Measurements from ENCODE around the gene CDHR1. TPM values are rescaled to one million over a fixed set of nuclear protein-coding genes. Genes with fewer than 3 reads are reported as not detected.

CDHR1 gene
- total RNA-seq, 4 donors from 2014 or later = under 0.01 to 0.17 (median 0.06) TPM; not detected in 1

DNA sequence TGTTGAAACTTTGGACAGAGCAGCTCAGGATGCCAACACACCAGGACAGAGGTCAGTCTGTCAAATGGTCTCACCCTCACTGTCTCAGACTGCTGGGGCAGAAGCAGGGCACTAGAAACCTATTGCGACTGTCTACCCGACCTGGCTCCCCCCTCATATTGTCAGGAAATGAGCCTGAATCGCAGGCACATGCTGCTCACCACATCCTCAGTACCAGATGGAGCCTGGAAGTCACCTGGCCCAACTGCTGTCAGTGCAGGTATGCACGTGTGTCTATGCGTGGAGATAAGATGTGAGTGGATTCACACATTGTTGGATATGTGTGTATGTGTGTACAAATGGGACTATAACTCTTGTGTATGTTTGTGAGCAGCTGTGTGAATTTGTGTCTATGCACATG, 3.2 kb upstream of the CDHR1 start:
- DNase-seq (ENCODE audit: extremely low spot score) = no peak
- Histone ChIP-seq H3K27ac (replicated peaks in 1 of 4) (no peak overlapping the region), H3K4me3 (no peak overlapping the region), H3K36me3 (no peaks in the 10 kb centered on the region), H3K4me1 (peaks cover 6 to 19% (median 15%) of the 10 kb centered on the region in 4 donors), H3K9me3 (no peaks in the 10 kb centered on the region), H3K27me3 (peaks cover 0 to 80% (median 21%) of the 10 kb centered on the region in 4 donors)
- no peak for TF ChIP-seq POLR2AphosphoS5 (IDR thresholded peaks at IDR 0.05)
- no peak for TF ChIP-seq EP300 (IDR thresholded peaks at IDR 0.05)
- intact Hi-C loops (cut with DNase I) = no loop called here
- WGBS = 80% methylated on average over 5 of the region's 5 CpGs

DNA sequence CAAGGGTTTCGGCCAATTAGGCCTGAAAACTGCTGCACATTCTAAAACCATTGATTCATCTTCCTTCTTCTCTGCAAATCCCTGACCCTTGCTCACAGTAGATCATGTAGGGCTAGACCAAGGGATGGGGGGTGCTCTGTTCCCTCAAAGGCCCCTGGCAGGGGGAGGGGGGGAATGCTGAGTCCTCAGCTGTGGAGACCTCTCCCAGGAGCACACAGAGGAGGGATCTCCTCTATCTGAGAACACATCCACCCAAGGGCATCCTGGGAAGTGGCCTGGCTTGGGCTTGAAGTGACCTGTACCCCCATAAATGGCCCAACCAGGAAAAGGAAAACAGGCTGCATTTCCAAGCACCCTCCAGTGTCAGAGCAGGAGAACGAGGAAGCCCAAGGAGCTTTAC, 1.0 kb upstream of the CDHR1 start:
- WGBS = 79% methylated on average over 2 of the region's 2 CpGs
- Histone ChIP-seq H3K36me3 (no peaks in the 10 kb centered on the region), H3K9me3 (no peaks in the 10 kb centered on the region), H3K4me3 (no peak overlapping the region), H3K27me3 (peaks cover 0 to 88% (median 23%) of the 10 kb centered on the region in 4 donors), H3K4me1 (peaks cover 6 to 19% (median 15%) of the 10 kb centered on the region in 4 donors), H3K27ac (replicated peaks in 1 of 4) (no peak overlapping the region)
- TF ChIP-seq EP300 (IDR thresholded peaks at IDR 0.05) (no peak), POLR2AphosphoS5 (IDR thresholded peaks at IDR 0.05) (no peak), POLR2A (IDR thresholded peaks at IDR 0.05; ENCODE audit: low read depth) (no peak)
- TF ChIP-seq, protein P1, sequence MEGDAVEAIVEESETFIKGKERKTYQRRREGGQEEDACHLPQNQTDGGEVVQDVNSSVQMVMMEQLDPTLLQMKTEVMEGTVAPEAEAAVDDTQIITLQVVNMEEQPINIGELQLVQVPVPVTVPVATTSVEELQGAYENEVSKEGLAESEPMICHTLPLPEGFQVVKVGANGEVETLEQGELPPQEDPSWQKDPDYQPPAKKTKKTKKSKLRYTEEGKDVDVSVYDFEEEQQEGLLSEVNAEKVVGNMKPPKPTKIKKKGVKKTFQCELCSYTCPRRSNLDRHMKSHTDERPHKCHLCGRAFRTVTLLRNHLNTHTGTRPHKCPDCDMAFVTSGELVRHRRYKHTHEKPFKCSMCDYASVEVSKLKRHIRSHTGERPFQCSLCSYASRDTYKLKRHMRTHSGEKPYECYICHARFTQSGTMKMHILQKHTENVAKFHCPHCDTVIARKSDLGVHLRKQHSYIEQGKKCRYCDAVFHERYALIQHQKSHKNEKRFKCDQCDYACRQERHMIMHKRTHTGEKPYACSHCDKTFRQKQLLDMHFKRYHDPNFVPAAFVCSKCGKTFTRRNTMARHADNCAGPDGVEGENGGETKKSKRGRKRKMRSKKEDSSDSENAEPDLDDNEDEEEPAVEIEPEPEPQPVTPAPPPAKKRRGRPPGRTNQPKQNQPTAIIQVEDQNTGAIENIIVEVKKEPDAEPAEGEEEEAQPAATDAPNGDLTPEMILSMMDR (IDR thresholded peaks at IDR 0.05) = no peak
- intact Hi-C loops (cut with DNase I) = no loop called here
- no peak for DNase-seq (ENCODE audit: extremely low spot score)

DNA sequence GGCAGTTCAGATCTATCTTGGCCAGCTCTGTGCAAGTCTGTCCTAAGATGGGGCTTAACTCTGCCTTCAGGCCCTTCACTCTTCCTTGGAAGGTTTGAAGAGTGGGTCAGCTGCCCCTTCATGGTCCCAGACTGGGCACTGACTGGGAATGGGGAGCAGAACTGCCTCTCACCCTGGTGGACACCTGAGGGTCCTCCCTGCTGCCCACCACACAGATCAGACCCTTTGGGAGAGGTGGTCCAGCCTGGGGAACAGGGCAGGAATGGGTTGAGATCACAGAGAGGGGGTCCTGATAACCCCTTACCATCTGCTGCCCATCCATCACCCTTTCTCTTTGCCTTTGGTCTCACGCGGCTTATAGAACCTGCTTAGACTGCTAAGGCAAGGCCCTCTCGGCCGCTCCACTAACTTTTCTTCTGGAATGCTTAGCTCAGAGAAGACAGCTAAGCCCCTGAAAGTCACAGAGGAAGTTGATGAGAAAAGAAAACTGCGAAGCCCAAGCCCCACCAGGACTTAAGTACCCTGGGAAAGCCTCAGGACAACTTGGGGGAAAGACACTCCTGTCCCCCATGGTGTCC, 402 bp upstream of the CDHR1 start:
- Histone ChIP-seq H3K36me3 (no peaks in the 10 kb centered on the region), H3K27me3 (peaks cover 0 to 82% (median 23%) of the 10 kb centered on the region in 4 donors), H3K9me3 (no peaks in the 10 kb centered on the region), H3K4me3 (peak overlapping the region; percentile 51 to 56 (median 52)), H3K27ac (replicated peaks in 1 of 4) (no peak overlapping the region), H3K4me1 (peaks cover 6 to 19% (median 15%) of the 10 kb centered on the region in 4 donors)
- 25% methylated on average over 5 of the region's 5 CpGs for WGBS
- DNase-seq (ENCODE audit: extremely low spot score) = no peak
- no peak for TF ChIP-seq POLR2A (IDR thresholded peaks at IDR 0.05; ENCODE audit: low read depth)
- no peak for TF ChIP-seq EP300 (IDR thresholded peaks at IDR 0.05)
- intact Hi-C loops (cut with DNase I) = no loop called here

DNA sequence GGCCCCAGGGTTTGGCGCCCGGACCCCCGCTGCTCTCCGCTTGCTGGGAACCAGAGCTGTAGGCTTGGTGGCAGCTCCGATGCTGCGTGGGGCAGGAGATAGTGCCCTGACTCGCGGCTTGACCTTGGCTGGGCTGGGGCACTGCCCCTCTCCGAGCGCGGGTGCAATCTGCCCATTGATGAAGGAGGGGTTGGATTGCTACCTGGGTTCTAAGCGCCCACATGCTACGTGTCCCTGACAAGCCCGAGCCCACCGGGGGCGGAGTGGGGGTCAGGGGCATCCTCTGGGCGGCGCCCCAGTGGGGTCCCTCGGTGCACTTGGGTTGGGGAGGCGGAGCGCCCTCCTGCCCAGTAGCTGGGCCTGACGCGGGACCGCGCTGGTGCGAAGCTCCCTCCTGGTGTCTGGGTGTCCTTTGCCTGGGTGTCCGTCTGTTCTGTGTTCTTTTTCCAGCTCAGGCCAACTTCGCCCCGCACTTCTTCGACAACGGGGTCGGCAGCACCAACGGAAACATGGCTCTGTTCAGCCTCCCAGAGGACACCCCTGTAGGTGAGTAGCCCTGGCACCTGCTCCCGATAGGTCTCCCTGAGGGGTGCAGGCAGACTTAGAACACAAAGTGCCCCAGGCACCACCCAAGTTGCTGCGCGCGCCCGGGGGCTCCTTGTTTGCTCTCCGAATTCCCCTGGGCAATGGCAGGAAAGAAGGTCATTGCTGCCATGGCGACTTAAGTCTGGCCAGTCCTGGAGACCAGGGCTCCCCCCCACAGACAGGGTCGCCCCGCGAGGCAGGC, 900 bp downstream of the CDHR1 start:
- no peak for DNase-seq (ENCODE audit: extremely low spot score)
- H3K36me3 ChIP-seq = no peaks in the 10 kb centered on the region
- H3K27ac ChIP-seq (replicated peaks in 1 of 4) = no peak overlapping the region
- TF ChIP-seq EP300 (IDR thresholded peaks at IDR 0.05) (no peak), POLR2AphosphoS5 (IDR thresholded peaks at IDR 0.05) (no peak), POLR2A (IDR thresholded peaks at IDR 0.05; ENCODE audit: low read depth) (no peak)
- TF ChIP-seq, protein P1 (IDR thresholded peaks at IDR 0.05) = no peak
- H3K4me1 ChIP-seq = peaks cover 6 to 19% (median 15%) of the 10 kb centered on the region in 4 donors
- peaks cover 0 to 79% (median 23%) of the 10 kb centered on the region in 4 donors for H3K27me3 ChIP-seq
- no peaks in the 10 kb centered on the region for H3K9me3 ChIP-seq
- peak overlapping the region; percentile 51 to 56 (median 52) for H3K4me3 ChIP-seq
- intact Hi-C loops (cut with DNase I) = no loop called here
- WGBS = 37% methylated on average over 16 of the region's 43 CpGs

DNA sequence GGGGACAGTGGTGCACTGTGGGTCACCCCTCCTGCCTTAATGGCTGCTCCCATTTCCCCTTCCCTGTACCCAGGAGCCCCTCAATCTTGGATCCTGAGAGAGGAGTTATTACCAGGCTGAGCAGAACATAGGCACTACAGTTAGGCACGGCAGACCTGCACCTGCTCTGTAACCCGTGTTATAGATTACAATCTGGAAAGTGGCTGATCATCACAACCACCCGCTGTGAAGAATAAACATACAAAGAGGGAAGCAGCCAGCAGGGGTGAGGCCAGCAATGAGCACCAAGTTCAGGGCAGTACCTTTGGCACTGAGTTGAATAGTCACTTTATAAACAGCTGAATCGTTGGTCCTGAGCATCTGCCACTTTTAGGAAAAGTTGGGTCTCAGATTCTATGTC, 1.7 kb downstream of the CDHR1 start:
- H3K4me1 ChIP-seq = peaks cover 6 to 19% (median 15%) of the 10 kb centered on the region in 4 donors
- peaks cover 0 to 78% (median 23%) of the 10 kb centered on the region in 4 donors for H3K27me3 ChIP-seq
- DNase-seq (ENCODE audit: extremely low spot score) = no peak
- TF ChIP-seq, protein P1 (IDR thresholded peaks at IDR 0.05) = no peak
- no peak for TF ChIP-seq POLR2A (IDR thresholded peaks at IDR 0.05; ENCODE audit: low read depth)
- TF ChIP-seq POLR2AphosphoS5 (IDR thresholded peaks at IDR 0.05) = no peak
- TF ChIP-seq EP300 (IDR thresholded peaks at IDR 0.05) = no peak
- 22% methylated on average over 4 of the region's 4 CpGs for WGBS
- H3K36me3 ChIP-seq = no peaks in the 10 kb centered on the region
- no peak overlapping the region for H3K4me3 ChIP-seq
- intact Hi-C loops (cut with DNase I) = no loop called here
- H3K27ac ChIP-seq (replicated peaks in 1 of 4) = no peak overlapping the region
- no peaks in the 10 kb centered on the region for H3K9me3 ChIP-seq

Data from esophagus muscularis mucosa (tissue), 4 donors.